ENCODE data around the gene TMCC1.

TMCC1 gene

GRCh38 chr3:129697229-129697969 is 196.1 kb downstream of the TMCC1 start:
- no peak for TF ChIP-seq POLR2AphosphoS5 (IDR thresholded peaks at IDR 0.05; ENCODE audit: low read depth, low read length)

- no peak for TF ChIP-seq FOXP2 (optimal IDR thresholded peaks at IDR 0.05; ENCODE audit: borderline replicate concordance, extremely low read depth, extremely low read length, insufficient read depth)
- TF ChIP-seq, protein P1, sequence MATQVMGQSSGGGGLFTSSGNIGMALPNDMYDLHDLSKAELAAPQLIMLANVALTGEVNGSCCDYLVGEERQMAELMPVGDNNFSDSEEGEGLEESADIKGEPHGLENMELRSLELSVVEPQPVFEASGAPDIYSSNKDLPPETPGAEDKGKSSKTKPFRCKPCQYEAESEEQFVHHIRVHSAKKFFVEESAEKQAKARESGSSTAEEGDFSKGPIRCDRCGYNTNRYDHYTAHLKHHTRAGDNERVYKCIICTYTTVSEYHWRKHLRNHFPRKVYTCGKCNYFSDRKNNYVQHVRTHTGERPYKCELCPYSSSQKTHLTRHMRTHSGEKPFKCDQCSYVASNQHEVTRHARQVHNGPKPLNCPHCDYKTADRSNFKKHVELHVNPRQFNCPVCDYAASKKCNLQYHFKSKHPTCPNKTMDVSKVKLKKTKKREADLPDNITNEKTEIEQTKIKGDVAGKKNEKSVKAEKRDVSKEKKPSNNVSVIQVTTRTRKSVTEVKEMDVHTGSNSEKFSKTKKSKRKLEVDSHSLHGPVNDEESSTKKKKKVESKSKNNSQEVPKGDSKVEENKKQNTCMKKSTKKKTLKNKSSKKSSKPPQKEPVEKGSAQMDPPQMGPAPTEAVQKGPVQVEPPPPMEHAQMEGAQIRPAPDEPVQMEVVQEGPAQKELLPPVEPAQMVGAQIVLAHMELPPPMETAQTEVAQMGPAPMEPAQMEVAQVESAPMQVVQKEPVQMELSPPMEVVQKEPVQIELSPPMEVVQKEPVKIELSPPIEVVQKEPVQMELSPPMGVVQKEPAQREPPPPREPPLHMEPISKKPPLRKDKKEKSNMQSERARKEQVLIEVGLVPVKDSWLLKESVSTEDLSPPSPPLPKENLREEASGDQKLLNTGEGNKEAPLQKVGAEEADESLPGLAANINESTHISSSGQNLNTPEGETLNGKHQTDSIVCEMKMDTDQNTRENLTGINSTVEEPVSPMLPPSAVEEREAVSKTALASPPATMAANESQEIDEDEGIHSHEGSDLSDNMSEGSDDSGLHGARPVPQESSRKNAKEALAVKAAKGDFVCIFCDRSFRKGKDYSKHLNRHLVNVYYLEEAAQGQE (IDR thresholded peaks at IDR 0.05; ENCODE audit: insufficient read depth in 1 of 2, low read depth in 2 of 2, low read length in 2 of 2): no peak
- no peak for TF ChIP-seq SIN3A (IDR thresholded peaks at IDR 0.05; ENCODE audit: borderline replicate concordance, insufficient read depth, low read length)
- TF ChIP-seq TAF1 (IDR thresholded peaks at IDR 0.05; ENCODE audit: borderline replicate concordance, insufficient read depth, low read length): no peak
- no peak for TF ChIP-seq POLR2AphosphoS5 (IDR thresholded peaks at IDR 0.05; ENCODE audit: low read depth, low read length)
Observed at GRCh38 chr3:129695230-129695629, 198.3 kb downstream of the TMCC1 start.

DNA sequence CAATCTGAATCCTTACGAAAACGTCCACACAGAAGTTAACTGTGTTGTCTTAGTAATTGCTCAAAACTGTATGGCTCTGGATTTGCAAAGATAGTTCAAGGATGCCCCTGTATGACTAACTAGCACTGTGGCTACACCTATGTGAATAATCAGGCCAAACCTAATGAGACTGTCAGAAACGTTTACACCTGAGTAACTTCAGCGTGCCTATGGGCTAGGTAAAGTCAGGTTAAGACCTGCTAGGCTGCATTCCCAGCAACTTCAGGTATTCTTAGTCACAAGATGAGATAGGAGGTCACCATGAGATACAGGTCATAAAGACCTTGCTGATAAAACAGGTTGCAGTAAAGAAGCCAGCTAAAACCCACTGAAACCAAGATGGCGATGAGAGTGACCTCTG is 199.3 kb downstream of the TMCC1 start:
- TF ChIP-seq, protein P1 (IDR thresholded peaks at IDR 0.05; ENCODE audit: insufficient read depth in 1 of 2, low read depth in 2 of 2, low read length in 2 of 2): no peak
- TF ChIP-seq FOXP2 (optimal IDR thresholded peaks at IDR 0.05; ENCODE audit: borderline replicate concordance, extremely low read depth, extremely low read length, insufficient read depth) (no peak), TAF1 (IDR thresholded peaks at IDR 0.05; ENCODE audit: borderline replicate concordance, insufficient read depth, low read length) (no peak), SIN3A (IDR thresholded peaks at IDR 0.05; ENCODE audit: borderline replicate concordance, insufficient read depth, low read length) (no peak), POLR2AphosphoS5 (IDR thresholded peaks at IDR 0.05; ENCODE audit: low read depth, low read length) (no peak)

- no peak for TF ChIP-seq TAF1 (IDR thresholded peaks at IDR 0.05; ENCODE audit: borderline replicate concordance, insufficient read depth, low read length)
- TF ChIP-seq POLR2AphosphoS5 (IDR thresholded peaks at IDR 0.05; ENCODE audit: low read depth, low read length): no peak
- TF ChIP-seq FOXP2 (optimal IDR thresholded peaks at IDR 0.05; ENCODE audit: borderline replicate concordance, extremely low read depth, extremely low read length, insufficient read depth): no peak
- no peak for TF ChIP-seq SIN3A (IDR thresholded peaks at IDR 0.05; ENCODE audit: borderline replicate concordance, insufficient read depth, low read length)
- TF ChIP-seq, protein P1 (IDR thresholded peaks at IDR 0.05; ENCODE audit: insufficient read depth in 1 of 2, low read depth in 2 of 2, low read length in 2 of 2): no peak
Observed at GRCh38 chr3:129692743-129693142, 200.8 kb downstream of the TMCC1 start.

- TF ChIP-seq FOXP2 (optimal IDR thresholded peaks at IDR 0.05; ENCODE audit: borderline replicate concordance, extremely low read depth, extremely low read length, insufficient read depth) (no peak), POLR2AphosphoS5 (IDR thresholded peaks at IDR 0.05; ENCODE audit: low read depth, low read length) (no peak), TAF1 (IDR thresholded peaks at IDR 0.05; ENCODE audit: borderline replicate concordance, insufficient read depth, low read length) (no peak), SIN3A (IDR thresholded peaks at IDR 0.05; ENCODE audit: borderline replicate concordance, insufficient read depth, low read length) (no peak)
- TF ChIP-seq, protein P1 (IDR thresholded peaks at IDR 0.05; ENCODE audit: insufficient read depth in 1 of 2, low read depth in 2 of 2, low read length in 2 of 2): no peak
Observed at GRCh38 chr3:129690963-129691362, 202.5 kb downstream of the TMCC1 start.
